Hepatocyte (in vitro differentiated cells): ENCODE measurements around the gene KRT37.

ENCODE experiments used
- CTCF ChIP-seq: fragments of 200-600 bp; sonication (generic); IDR thresholded peaks from 2 replicates; pipeline ENCODE4 v1.5.1; 2016; ENCODE audit warnings: antibody characterized with exemption, mild to moderate bottlenecking; ENCODE audit not compliant: poor library complexity
- EZH2 ChIP-seq: fragments of 200-600 bp; sonication (generic); IDR thresholded peaks from 2 replicates; pipeline ENCODE4 v1.6.1; 2016; ENCODE audit warnings: antibody characterized with exemption, mild to moderate bottlenecking, borderline replicate concordance
- EZH2phosphoT487 ChIP-seq: fragments of 200-600 bp; sonication (generic); IDR thresholded peaks from one replicate; pipeline ENCODE4 v1.6.1; 2018; ENCODE audit warnings: antibody characterized with exemption, mild to moderate bottlenecking, low read depth, moderate library complexity; ENCODE audit not compliant: unreplicated experiment, severe bottlenecking

- TF ChIP-seq CTCF (no peak), EZH2 (no peak), EZH2phosphoT487 (no peak)
These were observed 27.3 kb downstream of the KRT37 start, which contains the start of gene KRT31 for GRCh38 chr17:41396996-41397660.
